Type B pancreatic cell (in vitro differentiated cells): Measurements from ENCODE around the gene ST6GALNAC1. TPM values are rescaled to one million over a fixed set of nuclear protein-coding genes. Genes with fewer than 3 reads are reported as not detected.

Source experiments
- DNase-seq: peaks from one replicate; pipeline ENCODE4 v3.0.0; 2021; ENCODE audit warnings: mixed read lengths; ENCODE audit not compliant: unreplicated experiment; ENCODE audit errors: extremely low spot score
- H3K27ac Mint-ChIP-seq: 2 replicates; pipeline ENCODE4 v1.8.0; 2021; ENCODE audit warnings: mild to moderate bottlenecking, mixed read lengths
- H3K27me3 Mint-ChIP-seq: 2 replicates; pipeline ENCODE4 v1.8.0; 2021; ENCODE audit warnings: mixed read lengths
- H3K36me3 Mint-ChIP-seq: 2 replicates; pipeline ENCODE4 v1.8.0; 2021; ENCODE audit warnings: mixed read lengths
- H3K4me1 Mint-ChIP-seq: one replicate; pipeline ENCODE4 v1.8.0; 2021; ENCODE audit warnings: mixed read lengths; ENCODE audit not compliant: unreplicated experiment
- H3K4me3 Mint-ChIP-seq: 2 replicates; pipeline ENCODE4 v1.8.0; 2021; ENCODE audit warnings: mild to moderate bottlenecking, mixed read lengths
- H3K9me3 Mint-ChIP-seq: 2 replicates; pipeline ENCODE4 v1.8.0; 2021; ENCODE audit warnings: mixed read lengths
- long read RNA-seq: library from polyadenylated mRNA; unstranded; transcript quantifications from one replicate; pipeline ENCODE4 v2.0.0, GENCODE V29; 2020
- total RNA-seq: library from RNA; stranded (reverse); gene quantifications from 2 replicates; pipeline ENCODE4 v1.2.1, GENCODE V29; 2021; ENCODE audit warnings: low replicate concordance
- TF ChIP-seq, protein P1 (sequence below): fragments of 200-600 bp; sonication (generic); conservative IDR thresholded peaks from 2 replicates; pipeline ENCODE4 v1.5.0; 2021; ENCODE audit warnings: antibody characterized with exemption, mild to moderate bottlenecking

The ST6GALNAC1 gene, protein sequence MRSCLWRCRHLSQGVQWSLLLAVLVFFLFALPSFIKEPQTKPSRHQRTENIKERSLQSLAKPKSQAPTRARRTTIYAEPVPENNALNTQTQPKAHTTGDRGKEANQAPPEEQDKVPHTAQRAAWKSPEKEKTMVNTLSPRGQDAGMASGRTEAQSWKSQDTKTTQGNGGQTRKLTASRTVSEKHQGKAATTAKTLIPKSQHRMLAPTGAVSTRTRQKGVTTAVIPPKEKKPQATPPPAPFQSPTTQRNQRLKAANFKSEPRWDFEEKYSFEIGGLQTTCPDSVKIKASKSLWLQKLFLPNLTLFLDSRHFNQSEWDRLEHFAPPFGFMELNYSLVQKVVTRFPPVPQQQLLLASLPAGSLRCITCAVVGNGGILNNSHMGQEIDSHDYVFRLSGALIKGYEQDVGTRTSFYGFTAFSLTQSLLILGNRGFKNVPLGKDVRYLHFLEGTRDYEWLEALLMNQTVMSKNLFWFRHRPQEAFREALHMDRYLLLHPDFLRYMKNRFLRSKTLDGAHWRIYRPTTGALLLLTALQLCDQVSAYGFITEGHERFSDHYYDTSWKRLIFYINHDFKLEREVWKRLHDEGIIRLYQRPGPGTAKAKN
- total RNA-seq = 10.3 and 17.3 TPM in 2 replicates
- long read RNA-seq, transcript ST6GALNAC1-201 (9 exons, 2,570 nt) = major isoform, 19 of 25 reads
- long read RNA-seq, partial matches to known transcripts = 4 of 25 reads
- long read RNA-seq, other reads (novel, unspliced or antisense) = 1 of 25 reads

GRCh38 chr17:76643553-76644148 is at the start of gene ST6GALNAC1:
Gene ST6GALNAC1 (minus strand): TSS chr17:76643757. CDS start chr17:76643638, 119 bp downstream.
- TF ChIP-seq, protein P1, sequence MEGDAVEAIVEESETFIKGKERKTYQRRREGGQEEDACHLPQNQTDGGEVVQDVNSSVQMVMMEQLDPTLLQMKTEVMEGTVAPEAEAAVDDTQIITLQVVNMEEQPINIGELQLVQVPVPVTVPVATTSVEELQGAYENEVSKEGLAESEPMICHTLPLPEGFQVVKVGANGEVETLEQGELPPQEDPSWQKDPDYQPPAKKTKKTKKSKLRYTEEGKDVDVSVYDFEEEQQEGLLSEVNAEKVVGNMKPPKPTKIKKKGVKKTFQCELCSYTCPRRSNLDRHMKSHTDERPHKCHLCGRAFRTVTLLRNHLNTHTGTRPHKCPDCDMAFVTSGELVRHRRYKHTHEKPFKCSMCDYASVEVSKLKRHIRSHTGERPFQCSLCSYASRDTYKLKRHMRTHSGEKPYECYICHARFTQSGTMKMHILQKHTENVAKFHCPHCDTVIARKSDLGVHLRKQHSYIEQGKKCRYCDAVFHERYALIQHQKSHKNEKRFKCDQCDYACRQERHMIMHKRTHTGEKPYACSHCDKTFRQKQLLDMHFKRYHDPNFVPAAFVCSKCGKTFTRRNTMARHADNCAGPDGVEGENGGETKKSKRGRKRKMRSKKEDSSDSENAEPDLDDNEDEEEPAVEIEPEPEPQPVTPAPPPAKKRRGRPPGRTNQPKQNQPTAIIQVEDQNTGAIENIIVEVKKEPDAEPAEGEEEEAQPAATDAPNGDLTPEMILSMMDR = no peak
- Mint-ChIP-seq H3K4me1 (peaks cover 39% of the 10 kb centered on the region), H3K27ac (peak within 1 kb of the TSS; percentile 92), H3K27me3 (no peaks in the 10 kb centered on the region), H3K4me3 (peak within 1 kb of the TSS; percentile 81), H3K9me3 (peaks cover 10% of the 10 kb centered on the region), H3K36me3 (no peaks in the 10 kb centered on the region)
- no peak for DNase-seq

GRCh38 chr17:76691379-76692191 is 48.0 kb upstream of the ST6GALNAC1 start:
- peak overlapping the region; percentile 56 for H3K27ac Mint-ChIP-seq

DNA sequence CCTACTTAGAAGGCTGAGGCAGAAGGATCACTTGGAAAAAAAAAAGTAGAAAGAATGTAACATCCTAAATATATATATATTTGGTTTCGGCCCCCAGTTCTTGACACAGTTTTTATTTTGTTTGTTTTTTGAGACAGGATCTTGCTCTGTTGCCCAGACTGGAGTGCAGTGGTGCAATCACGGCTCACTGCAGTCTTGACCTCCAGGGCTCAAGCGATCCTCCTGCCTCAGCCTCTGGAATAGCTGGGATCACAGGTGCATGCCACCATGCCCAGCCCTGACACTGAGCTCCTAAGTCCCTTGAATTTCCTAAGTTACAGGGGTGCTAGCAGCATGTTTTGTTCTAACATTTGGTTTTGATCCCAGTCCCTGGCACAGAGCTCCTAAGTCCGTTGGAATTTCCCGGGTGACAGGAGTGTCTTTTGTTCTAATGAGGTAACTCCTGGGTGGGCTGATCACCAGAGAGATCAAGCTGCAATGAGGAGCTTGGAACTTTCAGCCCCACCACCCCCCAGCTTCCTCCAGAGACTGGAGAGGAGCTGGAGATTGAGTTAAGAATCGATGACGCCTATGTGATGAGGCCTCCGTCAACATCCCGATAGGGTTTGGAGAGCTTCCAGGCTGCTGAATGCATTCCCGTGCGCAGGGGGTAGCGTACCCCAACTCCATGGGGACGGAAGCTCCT is 47.2 kb upstream of the ST6GALNAC1 start:
- TF ChIP-seq, protein P1 = no peak
- DNase-seq = no peak
- Mint-ChIP-seq H3K9me3 (no peaks in the 10 kb centered on the region), H3K4me3 (no peak overlapping the region), H3K27ac (no peak overlapping the region), H3K4me1 (peaks cover 48% of the 10 kb centered on the region), H3K27me3 (no peaks in the 10 kb centered on the region), H3K36me3 (peaks cover 14% of the 10 kb centered on the region)

More at GRCh38 chr17:76691379-76692191, 48.0 kb upstream of the ST6GALNAC1 start:
- TF ChIP-seq, protein P1 = no peak
- H3K36me3 Mint-ChIP-seq = peaks cover 14% of the 10 kb centered on the region
- no peaks in the 10 kb centered on the region for H3K27me3 Mint-ChIP-seq
- peak overlapping the region; percentile 22 for H3K4me3 Mint-ChIP-seq
- DNase-seq = no peak
- peaks cover 44% of the 10 kb centered on the region for H3K4me1 Mint-ChIP-seq
- no peaks in the 10 kb centered on the region for H3K9me3 Mint-ChIP-seq

- no peak for DNase-seq
- no peak overlapping the region for H3K4me3 Mint-ChIP-seq
- no peaks in the 10 kb centered on the region for H3K27me3 Mint-ChIP-seq
- no peak overlapping the region for H3K27ac Mint-ChIP-seq
- peaks cover 41% of the 10 kb centered on the region for H3K4me1 Mint-ChIP-seq
- no peaks in the 10 kb centered on the region for H3K9me3 Mint-ChIP-seq
- TF ChIP-seq, protein P1 = no peak
- H3K36me3 Mint-ChIP-seq = peaks cover 14% of the 10 kb centered on the region
These were observed 46.3 kb upstream of the ST6GALNAC1 start for GRCh38 chr17:76689859-76690258.
